GM19395 (cell line): ENCODE data around the gene ASB2.

Source experiments
- ATAC-seq: cut with Tn5 transposase; IDR thresholded peaks from one replicate; pipeline ENCODE4 v1.9.1; 2021; ENCODE audit warnings: mild to moderate bottlenecking, moderate library complexity; ENCODE audit not compliant: unreplicated experiment

ASB2 gene

DNA sequence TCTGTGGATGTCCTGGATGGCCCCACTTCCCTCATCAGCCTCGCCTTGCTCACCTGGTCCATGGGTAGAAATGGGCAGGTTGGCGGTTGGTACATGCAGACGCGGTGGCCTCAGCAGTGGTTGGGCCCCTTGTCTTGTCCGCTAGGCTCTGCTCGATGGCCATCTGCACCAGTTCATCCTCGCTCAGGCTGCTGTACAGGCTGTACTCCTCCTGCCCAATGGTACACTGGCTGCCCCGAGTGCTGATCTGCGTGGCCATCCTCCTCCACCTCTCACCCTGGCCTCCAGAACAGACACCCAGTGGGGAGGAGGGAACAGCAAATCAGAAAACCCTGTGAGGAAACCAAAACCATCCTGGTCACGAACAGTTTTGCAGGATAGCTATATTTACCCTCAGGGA is 12.1 kb downstream of the ASB2 start:
- ATAC-seq: no peak

DNA sequence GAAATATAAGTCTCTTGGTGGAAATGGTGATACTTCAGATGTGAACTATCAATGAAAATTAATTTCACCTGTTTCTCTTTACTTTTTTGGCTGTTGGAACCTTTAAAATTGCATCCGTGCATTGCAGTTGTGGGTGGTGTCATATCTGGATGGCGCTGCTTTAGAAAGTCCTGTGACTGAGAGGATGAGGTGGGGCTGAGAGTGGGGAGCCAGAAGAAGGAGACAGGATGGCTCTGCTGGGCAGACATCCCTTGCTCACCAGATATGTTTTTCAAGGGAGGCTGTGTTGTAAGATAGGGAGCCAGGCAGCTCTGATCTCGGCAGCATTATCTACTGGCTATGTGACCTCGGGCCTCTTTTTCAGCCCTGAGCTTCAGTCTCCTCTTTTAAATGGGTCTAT is 12.7 kb downstream of the ASB2 start:
- ATAC-seq: no peak

DNA sequence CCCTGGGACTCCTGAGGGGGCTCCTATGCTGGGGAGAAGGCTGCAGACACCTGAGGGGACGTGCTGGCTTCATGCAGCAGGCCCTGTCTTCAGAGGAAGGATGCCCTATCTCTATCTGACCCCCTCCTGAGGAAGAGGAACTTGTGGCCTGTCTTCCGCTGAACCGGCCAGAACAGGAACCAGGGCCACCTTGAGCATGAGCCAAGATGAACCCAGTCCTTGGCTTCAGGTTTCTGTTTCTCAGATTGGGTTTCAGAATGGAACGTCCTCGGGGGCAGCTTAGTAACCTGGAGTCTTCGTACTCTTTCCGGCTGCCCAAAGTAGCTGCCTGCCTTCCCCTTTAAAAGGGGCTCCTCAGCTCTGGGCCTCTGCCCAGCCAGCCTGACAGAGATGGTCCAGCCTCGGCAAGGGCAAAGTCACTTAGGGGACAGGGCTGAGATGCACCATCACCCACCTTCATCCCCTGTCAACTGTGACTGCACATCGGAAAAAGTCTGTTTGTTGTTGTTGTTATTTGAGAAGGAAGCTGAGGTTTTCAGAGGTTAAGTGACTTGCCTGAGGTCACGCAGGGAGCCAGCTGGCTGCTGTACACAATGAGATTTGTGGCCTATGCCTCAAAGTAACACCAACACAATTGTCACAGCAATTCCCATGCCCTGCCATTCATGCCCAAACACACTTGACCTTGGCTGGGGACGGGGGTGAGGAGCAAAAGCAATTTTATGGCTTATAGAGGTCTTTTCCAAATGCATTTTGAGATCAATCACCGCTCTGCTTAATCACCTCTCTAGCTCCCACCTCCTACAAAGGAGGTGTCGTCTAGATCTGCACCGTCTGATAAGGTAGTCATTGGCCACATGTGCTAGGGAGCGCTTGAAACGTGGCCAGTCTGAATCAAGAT is 13.4 kb downstream of the ASB2 start:
- ATAC-seq: peak; percentile 58

DNA sequence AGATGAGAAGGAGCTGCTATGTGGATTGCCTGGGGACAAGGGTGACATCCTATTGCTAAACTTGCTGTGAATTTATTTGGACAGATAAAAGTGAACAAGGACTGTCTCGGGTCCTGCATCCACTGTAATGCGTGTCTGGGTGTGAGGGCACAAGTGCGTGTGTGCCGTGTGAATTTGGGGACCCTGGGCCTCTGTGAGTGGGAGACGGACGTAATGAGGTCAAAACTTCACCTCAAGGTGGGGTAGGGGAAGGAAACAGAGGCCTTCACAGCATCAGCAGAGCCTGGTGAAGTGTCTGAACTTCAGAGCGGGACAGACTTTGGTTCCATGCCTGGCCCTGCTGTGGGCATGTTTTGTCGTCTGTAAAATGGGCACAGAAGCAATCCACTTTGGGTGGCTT is 14.8 kb downstream of the ASB2 start:
- ATAC-seq: no peak

DNA sequence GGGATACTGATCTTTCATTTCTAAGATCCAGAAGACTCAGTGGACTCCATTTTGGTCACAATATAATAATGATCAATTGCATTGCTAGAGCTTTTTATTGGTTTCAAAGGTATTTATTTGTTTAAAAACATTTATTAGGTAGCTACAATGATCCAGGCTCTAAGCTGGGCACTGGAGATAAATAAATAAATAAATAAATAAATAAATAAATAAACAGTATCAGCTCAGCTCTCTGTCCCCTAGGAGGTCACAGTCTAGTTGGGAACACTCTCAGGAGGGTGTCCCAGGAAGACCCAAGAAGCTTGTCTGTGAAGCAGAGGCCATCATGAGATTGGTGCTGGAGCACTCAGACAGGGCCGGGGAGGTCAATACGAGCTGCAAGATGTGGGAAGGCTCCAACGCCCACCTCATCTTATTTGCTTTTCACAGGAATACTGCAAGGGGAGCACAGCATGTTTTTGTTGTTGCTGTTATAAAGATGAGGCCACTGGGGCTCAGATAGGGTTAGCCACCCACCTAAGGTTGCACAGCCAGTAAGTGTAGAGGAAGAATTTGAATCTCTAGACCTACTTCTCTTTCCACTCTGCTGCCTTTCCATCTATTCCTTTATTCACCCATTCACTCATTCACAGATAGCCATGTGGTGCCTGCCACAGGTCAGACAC is 15.5 kb downstream of the ASB2 start:
- no peak for ATAC-seq

DNA sequence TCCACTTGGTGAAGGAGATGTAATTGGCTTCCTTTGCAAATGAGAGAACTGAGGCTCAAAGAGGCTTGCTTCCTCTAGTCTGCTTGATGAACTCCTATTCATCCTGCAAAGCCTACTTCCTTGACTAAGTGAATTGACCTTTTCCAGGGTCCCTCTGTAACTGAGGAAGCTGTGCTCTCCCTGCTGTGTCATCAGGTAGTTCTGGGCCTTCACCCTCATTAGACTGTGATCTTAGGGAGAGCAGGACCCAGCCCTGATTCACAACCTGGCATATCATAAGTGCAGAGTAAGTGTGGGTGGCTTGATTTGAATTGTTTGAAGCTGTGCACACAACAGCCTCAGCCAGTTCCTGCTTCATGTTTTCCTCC is 16.3 kb downstream of the ASB2 start:
- ATAC-seq: no peak

DNA sequence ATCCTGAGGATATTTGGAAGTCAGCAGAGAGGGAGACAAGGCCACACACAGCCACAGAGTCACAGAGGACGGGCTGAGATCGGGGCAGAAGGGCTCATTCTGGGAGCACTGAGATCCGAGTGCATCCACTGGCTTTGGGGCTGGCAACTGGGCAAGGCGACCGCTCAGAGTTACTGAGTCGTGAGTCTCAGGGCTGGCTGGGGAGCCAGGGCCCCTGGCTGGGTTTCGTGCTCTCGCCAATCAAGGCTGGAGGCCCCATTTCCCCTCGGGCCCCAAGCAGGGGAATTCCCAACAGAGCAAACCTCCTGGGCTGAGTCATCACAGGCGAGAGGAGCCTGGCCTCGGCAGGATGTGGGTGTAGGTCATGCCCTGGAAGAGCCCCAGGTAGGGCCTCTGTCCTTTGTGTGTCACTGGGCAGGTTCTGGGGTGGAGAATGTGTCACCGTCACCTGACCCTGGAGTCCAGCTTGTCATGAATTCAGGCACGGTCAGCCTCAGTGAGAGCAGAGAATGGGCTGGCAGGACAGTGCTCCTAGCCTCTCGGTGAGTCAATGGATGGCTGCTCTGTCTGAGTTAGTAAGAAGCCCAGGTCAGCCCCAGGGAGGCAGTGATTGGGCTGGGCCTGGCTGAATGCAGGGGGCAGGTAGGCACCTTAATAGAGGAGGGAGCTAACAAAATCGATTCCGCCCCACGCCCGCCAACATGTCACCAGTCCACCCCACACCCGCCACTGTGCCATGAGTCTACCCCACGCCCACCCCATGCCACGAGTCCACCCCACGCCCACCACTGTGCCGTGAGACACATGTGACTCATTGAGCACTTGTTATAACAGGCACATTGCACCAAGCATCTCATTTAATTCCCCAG is 16.9 kb downstream of the ASB2 start:
- peak; percentile 67 for ATAC-seq

DNA sequence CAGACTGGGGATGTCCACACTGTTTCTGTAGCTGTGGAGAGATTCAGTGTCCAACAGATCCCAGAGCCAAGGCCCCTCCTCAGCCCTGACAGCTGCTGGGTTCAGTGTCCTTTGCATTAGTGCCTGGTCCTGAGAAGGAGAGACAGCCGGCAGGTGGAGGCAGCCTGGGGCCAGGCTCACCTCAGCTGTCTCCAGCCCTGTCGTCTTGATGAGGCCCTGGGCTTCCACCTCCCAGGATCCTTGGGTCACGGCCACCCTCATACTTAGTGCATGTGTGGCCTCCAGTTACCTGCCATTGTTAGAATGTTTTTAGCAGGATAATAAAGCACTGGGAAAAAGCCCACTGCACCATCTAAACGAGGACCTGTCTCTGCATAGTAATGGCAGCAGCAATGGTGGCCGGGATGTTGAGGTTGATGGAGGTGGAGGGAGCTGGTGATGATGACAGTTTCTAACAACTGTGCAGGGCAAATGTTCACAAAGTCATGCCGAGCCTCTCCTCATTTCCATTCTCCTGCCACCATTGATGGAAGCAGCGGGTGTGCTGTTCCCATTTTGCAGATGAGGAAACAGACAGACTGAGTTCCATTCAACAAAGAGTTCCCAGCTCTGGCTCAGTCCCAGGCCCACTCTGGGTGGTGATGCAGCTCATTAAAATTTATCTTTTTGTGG is 17.7 kb downstream of the ASB2 start:
- no peak for ATAC-seq

DNA sequence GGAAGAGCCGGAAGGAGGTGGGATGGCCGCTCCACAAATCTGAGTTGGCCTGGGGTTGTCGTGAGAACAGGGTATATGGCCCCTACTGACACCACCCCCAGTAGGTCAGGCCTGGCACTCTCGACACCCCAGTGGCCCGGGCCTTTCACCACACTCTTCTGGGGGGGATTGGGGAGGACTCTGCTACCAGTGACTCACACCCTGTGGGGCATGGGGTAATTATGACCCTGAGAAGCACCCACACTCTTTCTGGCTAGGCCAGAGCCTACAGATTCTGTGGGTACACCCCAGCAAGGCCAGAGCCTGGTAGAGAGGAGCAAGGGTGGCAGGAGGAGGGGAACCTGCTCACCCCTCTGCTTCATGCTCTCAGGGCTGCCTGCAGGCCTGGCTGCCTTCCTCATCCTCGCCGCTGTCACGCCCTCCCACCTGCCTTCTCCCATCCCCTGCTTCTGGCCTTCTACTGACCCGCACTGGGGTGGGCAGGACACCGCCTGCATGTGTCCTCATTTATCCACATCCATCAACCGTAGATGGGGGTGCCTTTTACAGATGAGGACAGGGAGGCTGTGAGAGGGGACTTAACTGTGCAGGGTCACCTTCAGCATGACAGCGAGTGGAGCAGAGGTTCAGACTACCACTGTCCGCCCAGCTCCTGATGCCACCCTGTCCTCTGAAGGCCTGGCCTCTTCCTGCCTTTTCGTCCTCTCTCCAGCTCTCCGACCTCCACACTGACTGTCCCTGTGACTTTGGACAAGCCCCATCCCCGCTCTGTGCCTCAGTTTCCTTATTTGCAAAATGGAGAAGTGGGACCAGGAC is 18.4 kb downstream of the ASB2 start:
- no peak for ATAC-seq

DNA sequence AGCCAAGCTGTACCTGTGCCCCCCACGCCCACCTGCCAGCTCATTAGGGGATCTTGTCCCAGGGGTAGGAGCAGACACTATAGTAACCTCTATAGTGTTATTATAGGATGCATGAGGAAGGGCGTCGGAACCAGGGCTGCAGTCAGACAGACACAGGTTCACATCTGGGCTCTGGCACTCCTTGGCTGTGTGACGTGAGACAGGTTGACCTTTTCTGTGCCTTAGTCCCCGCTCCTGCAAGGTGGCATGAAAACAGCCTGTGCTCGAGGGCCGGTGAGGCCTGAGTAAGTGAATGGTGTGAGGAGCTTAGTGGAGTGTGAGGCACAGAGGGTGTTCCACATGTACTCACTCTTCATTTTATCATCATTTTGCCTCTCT is 19.0 kb downstream of the ASB2 start:
- no peak for ATAC-seq

DNA sequence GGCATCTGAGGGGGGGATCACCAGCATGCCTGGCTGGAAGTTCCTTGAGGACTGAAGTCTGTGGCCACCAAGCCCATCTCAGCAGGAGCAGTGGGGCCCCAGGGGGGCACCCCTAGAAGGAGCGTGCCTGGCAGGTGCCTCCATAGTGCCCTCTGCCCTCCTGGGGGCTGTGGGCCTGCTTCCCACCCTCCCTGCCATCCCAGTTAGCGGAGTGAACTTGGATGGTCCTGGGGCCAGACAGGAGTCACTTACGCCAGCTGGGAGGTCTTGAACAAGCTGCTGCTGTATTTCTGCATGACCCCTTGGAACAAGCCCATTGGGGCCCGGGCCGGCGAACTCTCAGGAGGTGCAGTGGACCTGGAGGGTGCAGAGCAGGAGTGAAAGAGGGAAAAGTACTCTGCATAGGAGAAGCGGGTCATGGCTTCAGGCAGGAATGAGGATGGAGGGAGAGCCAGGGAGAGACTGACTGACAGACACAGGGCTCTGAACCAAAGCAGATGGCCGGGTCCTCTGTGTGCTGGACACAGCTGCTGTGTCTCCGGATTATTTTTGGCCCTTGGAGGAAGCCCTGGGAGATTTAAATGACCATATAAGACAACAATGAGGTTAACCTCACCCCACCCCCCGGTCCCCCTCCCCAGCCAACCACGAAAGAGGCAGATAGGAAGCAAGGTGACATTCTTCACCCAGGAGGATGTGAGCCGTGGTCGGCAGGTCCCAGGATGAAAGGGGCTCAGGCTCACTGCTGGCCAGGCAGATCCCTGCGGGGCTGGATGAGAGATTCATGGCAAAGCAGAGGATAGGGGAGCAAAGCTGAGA is 19.6 kb downstream of the ASB2 start:
- ATAC-seq: no peak

DNA sequence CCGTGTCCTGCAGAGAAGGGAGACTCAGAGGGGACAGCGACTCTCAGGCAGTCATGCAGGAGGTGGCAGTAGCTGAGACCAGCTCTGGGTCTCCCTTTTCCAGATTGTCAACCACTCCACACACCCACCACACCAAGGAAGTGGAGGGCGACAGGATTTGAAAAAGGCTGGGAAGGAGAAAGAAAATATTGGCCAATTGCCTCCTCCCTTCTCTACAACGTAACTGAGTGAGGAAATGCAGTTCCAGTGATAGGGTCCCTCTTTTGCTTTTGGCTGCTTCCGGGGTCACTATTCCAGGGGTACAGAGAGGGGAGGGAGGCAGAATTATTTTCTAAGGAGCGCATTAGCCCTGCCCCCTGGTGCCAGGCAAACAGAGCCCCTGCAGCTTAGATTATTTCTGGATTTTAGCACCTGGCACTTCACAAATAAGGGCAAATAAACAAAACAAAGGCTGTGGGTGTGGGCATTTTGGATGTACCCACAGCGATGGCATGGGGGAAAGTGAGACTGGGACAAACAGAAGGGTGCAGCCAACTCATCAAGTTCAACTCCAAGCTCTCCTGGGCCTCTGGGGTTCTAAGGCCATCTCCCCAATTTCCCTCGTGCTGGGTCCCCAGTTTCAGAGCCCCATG is 20.4 kb downstream of the ASB2 start:
- ATAC-seq: no peak

DNA sequence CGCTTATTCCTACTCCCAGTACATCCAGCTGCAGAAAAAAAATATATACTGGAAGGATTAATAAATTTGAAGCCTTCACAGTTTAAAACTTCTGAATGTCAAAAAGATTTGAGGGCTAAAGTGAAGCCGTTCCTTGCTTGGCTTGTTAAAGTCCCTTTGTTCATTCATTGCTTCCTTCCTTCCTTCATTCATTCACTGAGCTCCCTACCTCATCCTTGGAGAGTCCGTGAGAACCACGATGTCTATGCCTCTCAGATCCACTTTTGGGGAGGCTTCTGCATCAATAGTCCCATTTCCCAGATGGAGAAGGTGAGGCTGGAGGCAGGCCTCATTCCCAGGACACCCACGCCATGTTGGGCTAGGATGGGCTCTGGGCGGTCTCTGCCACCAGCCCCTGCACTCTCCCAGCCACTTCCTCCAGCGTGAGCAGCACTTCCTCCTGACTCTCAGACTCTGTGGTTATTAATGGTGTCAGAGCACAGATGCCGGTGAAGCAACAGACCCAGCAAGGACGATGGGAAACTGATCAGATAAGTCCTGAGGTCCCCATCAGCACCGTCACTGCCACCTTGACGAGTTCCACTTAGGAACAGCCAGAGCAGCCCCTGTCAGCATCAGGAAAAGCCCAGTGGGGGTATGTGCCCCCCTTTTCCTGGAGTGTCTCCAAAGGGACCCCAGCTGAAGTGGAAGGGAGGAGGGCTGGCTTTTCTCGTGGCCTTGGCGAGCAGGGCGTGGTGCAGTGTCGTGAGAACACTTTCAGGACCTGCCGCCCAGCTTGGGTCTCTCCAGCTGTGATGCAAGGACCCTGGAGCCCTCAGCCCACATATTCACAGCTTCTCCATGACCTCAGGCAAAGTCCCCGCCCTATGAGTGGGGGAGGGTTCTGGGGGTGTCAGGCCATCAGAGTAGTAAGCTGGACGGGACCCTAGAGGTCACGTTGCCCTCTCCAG is 21.2 kb downstream of the ASB2 start:
- ATAC-seq: peak; percentile 36

DNA sequence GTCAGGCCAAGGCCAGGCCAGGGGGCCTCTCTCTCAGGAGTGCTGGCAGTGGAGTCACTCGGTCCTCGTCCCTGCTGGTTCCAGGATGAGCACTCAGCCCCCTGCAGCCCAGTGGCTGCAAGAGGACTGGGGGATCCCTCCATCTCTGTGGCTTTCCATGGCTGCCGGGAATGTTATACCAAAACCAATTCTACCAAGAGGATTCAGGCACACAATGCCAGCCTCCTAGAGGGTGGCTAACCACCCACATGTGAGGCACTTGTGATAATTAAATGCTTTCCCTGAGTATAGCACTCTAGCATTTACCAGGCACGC is 21.9 kb downstream of the ASB2 start:
- no peak for ATAC-seq

DNA sequence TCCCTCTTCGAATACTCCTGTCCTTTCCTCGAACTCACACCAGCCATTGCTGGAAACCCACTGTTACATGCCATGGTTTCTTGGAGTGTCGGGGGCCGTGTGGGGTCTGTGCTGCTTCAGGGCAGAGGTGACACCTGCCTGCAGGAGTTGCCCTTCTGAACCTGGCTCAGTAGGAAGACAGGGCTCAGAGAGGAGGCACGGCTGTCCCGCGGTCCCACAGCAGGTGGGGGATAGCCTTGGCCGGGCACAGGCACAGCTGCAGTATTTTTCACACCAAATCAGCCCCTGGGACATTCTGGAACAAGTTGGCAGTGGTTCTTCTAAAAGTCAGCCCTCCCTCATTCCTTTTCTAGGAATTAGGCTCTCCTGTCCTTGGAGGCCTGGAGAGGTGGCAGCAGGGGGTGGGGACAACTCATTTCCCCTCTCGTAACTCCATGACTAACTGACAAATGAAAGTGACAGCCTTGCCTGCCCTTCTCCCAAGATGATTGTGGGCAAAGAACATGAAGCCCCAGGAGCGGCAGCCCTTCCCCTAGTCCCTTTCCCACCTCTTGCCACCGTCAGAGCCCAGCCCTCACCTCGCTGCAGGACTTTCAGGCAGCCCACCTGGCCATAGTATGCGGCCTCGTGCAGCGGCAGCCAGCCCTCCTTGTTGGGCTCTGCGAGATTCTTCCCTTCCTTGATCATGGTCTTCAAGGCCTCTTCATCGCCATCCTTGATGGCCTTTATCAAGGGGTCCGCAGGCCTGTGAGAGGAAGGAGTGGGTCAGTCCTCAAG is 22.4 kb downstream of the ASB2 start:
- ATAC-seq: no peak

DNA sequence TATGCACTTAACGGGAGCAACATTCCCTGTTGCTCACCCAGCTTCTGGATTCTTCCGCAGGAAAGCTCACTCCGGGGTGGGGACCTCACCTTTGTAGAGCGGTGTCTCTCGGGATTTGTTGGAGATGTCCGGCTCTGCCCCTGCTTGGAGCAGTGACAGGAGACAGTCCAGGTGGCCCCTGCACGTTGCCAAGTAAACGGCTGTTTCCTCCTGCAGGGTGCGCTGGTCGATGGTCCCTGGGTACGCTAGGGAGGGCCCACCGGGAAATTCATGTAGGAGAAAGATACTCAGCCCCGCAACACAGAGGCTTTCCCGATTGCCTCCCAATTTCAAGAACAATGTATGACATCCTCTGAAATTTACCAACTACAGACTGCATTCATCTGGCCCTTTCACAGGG is 23.1 kb downstream of the ASB2 start:
- no peak for ATAC-seq

DNA sequence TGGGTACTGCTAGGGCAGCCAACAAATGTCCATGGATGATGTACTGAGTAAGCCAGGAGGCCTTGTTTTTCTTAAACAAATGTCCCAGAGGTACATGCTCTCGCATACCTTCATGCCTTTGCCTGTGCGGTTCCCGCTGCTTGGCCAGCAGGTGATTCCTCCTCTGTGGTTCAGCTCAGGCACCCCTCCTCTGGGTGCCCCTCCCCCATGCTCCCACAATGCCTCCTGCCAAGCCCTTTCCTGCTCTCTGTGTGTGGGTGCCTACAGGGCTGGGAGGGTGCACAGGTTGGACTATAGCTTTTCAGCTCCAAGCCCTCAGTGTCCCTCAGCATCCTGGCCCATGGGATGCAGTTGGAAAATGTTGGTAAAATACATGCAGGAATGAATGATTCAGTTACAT is 23.5 kb downstream of the ASB2 start:
- no peak for ATAC-seq
